Suprapubic skin (tissue), 4 donors: ENCODE results near the gene ANKRD30A.

ENCODE experiments used
- CTCF ChIP-seq, 2 donors: fragments of 200-600 bp in 1 of 2; fragments of 450-650 bp in 1 of 2; sonication (generic) in 1 of 2; IDR thresholded peaks; one replicate each; pipeline ENCODE4 v1.5.1; 2016 to 2019; ENCODE audit warnings: antibody characterized with exemption in 2 of 2, mild to moderate bottlenecking in 1 of 2, moderate library complexity in 1 of 2
- EP300 ChIP-seq: sonication (generic); formaldehyde crosslinking; IDR thresholded peaks from one replicate; pipeline ENCODE4 v1.6.1; 2017; ENCODE audit warnings: antibody characterized with exemption
- POLR2A ChIP-seq, 2 donors: fragments of 450-650 bp; IDR thresholded peaks; one replicate each; pipeline ENCODE4 v1.6.1; 2017; ENCODE audit warnings: antibody characterized with exemption in 2 of 2, mild to moderate bottlenecking in 2 of 2, moderate library complexity in 2 of 2
- POLR2AphosphoS5 ChIP-seq, 3 donors: sonication (generic); formaldehyde crosslinking; IDR thresholded peaks; one replicate each; pipeline ENCODE4 v1.6.1; 2017; ENCODE audit warnings: antibody characterized with exemption in 3 of 3

GRCh38 chr10:37124532-37124931 lies 866 bp upstream of the ANKRD30A start:
- TF ChIP-seq POLR2AphosphoS5 (IDR thresholded peaks at IDR 0.05) = no peak
- no peak for TF ChIP-seq CTCF (IDR thresholded peaks at IDR 0.05)
- no peak for TF ChIP-seq EP300
- no peak for TF ChIP-seq POLR2A (IDR thresholded peaks at IDR 0.05)
